H1 (cell line): ENCODE measurements around the gene SH3PXD2B. TPM values are rescaled to one million over a fixed set of nuclear protein-coding genes. Genes with fewer than 3 reads are reported as not detected.

Source experiments
- CTCF ChIA-PET: fragments of 300-600 bp; sonication (Branson Sonifier 250); formaldehyde crosslinking; loops from one replicate; lab custom pipeline; 2021; ENCODE audit not compliant: partially characterized antibody; lab: Charles Lee
- POLR2A ChIA-PET: fragments of 300-600 bp; sonication (Branson Sonifier 250); formaldehyde crosslinking; loops from one replicate; lab custom pipeline; 2021; ENCODE audit warnings: inconsistent platforms; ENCODE audit not compliant: partially characterized antibody; lab: Charles Lee
- DNase-seq, 2 experiments: peaks; one replicate each; pipeline versions ENCODE4 v3.0.0 to v3.0.0-alpha.2; 2010 to 2022; ENCODE audit warnings: low spot score in 2 of 2, low read depth in 1 of 2, mixed read lengths in 1 of 2
- FAIRE-seq: peaks from 2 replicates; lab custom pipeline; 2011; peaks lifted over from hg19 to GRCh38; lab: Jason Lieb, UNC
- H2AFZ ChIP-seq: 2 replicates; pipeline ENCODE4 v1.8.1; 2012; ENCODE audit warnings: low read length, inconsistent platforms
- H2AK5ac ChIP-seq: 2 replicates; pipeline ENCODE4 v1.6.1; 2013; ENCODE audit warnings: low read depth, low read length
- H2BK120ac ChIP-seq: replicated peaks from 2 replicates; pipeline ENCODE3; 2013; ENCODE audit warnings: low read depth, low read length, inconsistent platforms
- H2BK12ac ChIP-seq: 2 replicates; pipeline ENCODE4 v1.6.1; 2013; ENCODE audit warnings: low read depth, low read length
- H2BK15ac ChIP-seq: 2 replicates; pipeline ENCODE4 v1.6.1; 2013; ENCODE audit warnings: low read length
- H2BK20ac ChIP-seq: 2 replicates; pipeline ENCODE4 v1.6.1; 2013; ENCODE audit warnings: low read length
- H2BK5ac ChIP-seq: 2 replicates; pipeline ENCODE4 v1.6.1; 2013; ENCODE audit warnings: low read depth, low read length
- H3K14ac ChIP-seq: 2 replicates; pipeline ENCODE4 v1.6.1; 2013; ENCODE audit warnings: inconsistent platforms; ENCODE audit not compliant: insufficient read length
- H3K18ac ChIP-seq: 2 replicates; pipeline ENCODE4 v1.6.1; 2013; ENCODE audit warnings: low read length; ENCODE audit errors: extremely low read depth
- H3K23ac ChIP-seq: 2 replicates; pipeline ENCODE4 v1.6.1; 2013; ENCODE audit warnings: inconsistent platforms; ENCODE audit not compliant: insufficient read length
- H3K23me2 ChIP-seq: 2 replicates; pipeline ENCODE4 v1.6.1; 2013; ENCODE audit warnings: low read depth, low read length
- H3K27ac ChIP-seq: 2 replicates; pipeline ENCODE4 v1.6.1; 2011; ENCODE audit warnings: low read depth, low read length, inconsistent platforms
- H3K27me3 ChIP-seq, 4 experiments: replicated peaks in 1 of 4; 1 replicate in 1 of 4; 2 replicates in 3 of 4; pipeline versions ENCODE4 v1.6.1 to v1.8.1; 2011 to 2013; ENCODE audit warnings: low read length in 3 of 4, mild to moderate bottlenecking in 3 of 4, inconsistent platforms in 2 of 4, mixed read lengths in 2 of 4, moderate library complexity in 1 of 4; ENCODE audit not compliant: control insufficient read depth in 3 of 4, insufficient read depth in 3 of 4; ENCODE audit errors: extremely low read depth in 1 of 4
- H3K36me3 ChIP-seq, 4 experiments: 2 replicates each; pipeline versions ENCODE4 v1.6.1 to v1.8.1; 2011 to 2013; ENCODE audit warnings: mild to moderate bottlenecking in 4 of 4, low read length in 3 of 4, moderate library complexity in 2 of 4, control low read depth in 1 of 4, inconsistent platforms in 1 of 4; ENCODE audit not compliant: insufficient read depth in 4 of 4, control insufficient read depth in 2 of 4
- H3K4ac ChIP-seq: replicated peaks from 2 replicates; pipeline ENCODE3; 2013; ENCODE audit warnings: low read length, low read depth, mixed read lengths, inconsistent platforms; ENCODE audit not compliant: insufficient read length
- H3K4me1 ChIP-seq, 4 experiments: replicated peaks in 1 of 4; 1 replicate in 1 of 4; 2 replicates in 3 of 4; pipeline versions ENCODE4 v1.6.1 to v1.8.1; 2011 to 2013; ENCODE audit warnings: low read length in 3 of 4, inconsistent platforms in 2 of 4, mixed read lengths in 1 of 4; ENCODE audit not compliant: insufficient read depth in 4 of 4, control insufficient read depth in 3 of 4
- H3K4me2 ChIP-seq, 2 experiments: 2 replicates each; pipeline versions ENCODE4 v1.6.1 to v1.8.1; 2011 to 2013; ENCODE audit warnings: low read depth in 2 of 2, low read length in 2 of 2, control low read depth in 1 of 2, inconsistent platforms in 1 of 2, mild to moderate bottlenecking in 1 of 2; ENCODE audit not compliant: insufficient read depth in 1 of 2
- H3K4me3 ChIP-seq, 4 experiments: fragments of 200-600, 300-600 bp in 1 of 4; sonication (generic), shearing (Covaris generic), sonication (Bioruptor Twin) in 1 of 4; 2 replicates each; pipeline versions ENCODE4 v1.5.1 to v1.8.1; 2011 to 2016; ENCODE audit warnings: low read length in 4 of 4, low read depth in 3 of 4, control low read depth in 2 of 4, inconsistent platforms in 2 of 4, mild to moderate bottlenecking in 2 of 4, mixed read lengths in 1 of 4, moderate library complexity in 1 of 4; ENCODE audit not compliant: insufficient read depth in 2 of 4; ENCODE audit errors: extremely low read depth in 1 of 4
- H3K56ac ChIP-seq: replicated peaks from 2 replicates; pipeline ENCODE3; 2013; ENCODE audit warnings: low read depth, mild to moderate bottlenecking, mixed read lengths, low read length, inconsistent platforms; ENCODE audit not compliant: insufficient read length
- H3K79me1 ChIP-seq: 2 replicates; pipeline ENCODE4 v1.6.1; 2013; ENCODE audit warnings: low read depth, low read length, control low read depth
- H3K79me2 ChIP-seq, 2 experiments: 2 replicates each; pipeline versions ENCODE4 v1.6.1 to v1.8.1; 2012 to 2013; ENCODE audit warnings: low read length in 2 of 2, mild to moderate bottlenecking in 2 of 2, inconsistent platforms in 1 of 2; ENCODE audit not compliant: insufficient read depth in 2 of 2, control insufficient read depth in 1 of 2
- H3K9ac ChIP-seq, 4 experiments: replicated peaks in 1 of 4; 1 replicate in 1 of 4; 2 replicates in 3 of 4; pipeline versions ENCODE4 v1.6.1 to v1.8.1; 2011 to 2013; ENCODE audit warnings: low read depth in 3 of 4, low read length in 3 of 4, control low read depth in 2 of 4, mild to moderate bottlenecking in 2 of 4, moderate library complexity in 2 of 4, inconsistent platforms in 1 of 4; ENCODE audit errors: extremely low read depth in 1 of 4
- H3K9me3 ChIP-seq, 2 experiments: 2 replicates each; pipeline versions ENCODE4 v1.6.1 to v1.8.1; 2012 to 2013; ENCODE audit warnings: mild to moderate bottlenecking in 2 of 2, moderate library complexity in 2 of 2, control low read depth in 1 of 2, inconsistent platforms in 1 of 2, low read depth in 1 of 2, low read length in 1 of 2, mixed read lengths in 1 of 2; ENCODE audit not compliant: insufficient read depth in 2 of 2
- H4K20me1 ChIP-seq, 2 experiments: replicated peaks in 1 of 2; 2 replicates each; pipeline versions ENCODE3 to v1.8.1; 2011 to 2013; ENCODE audit warnings: inconsistent platforms in 2 of 2, low read length in 2 of 2, mild to moderate bottlenecking in 1 of 2; ENCODE audit not compliant: insufficient read depth in 2 of 2, control insufficient read depth in 1 of 2
- H4K5ac ChIP-seq: 2 replicates; pipeline ENCODE4 v1.6.1; 2013; ENCODE audit warnings: low read length, low read depth, mixed read lengths, inconsistent platforms; ENCODE audit not compliant: insufficient read length
- H4K8ac ChIP-seq: 2 replicates; pipeline ENCODE4 v1.8.0; 2013; ENCODE audit warnings: mild to moderate bottlenecking, moderate library complexity, low read length, inconsistent platforms; ENCODE audit not compliant: insufficient read depth; ENCODE audit errors: extremely low read depth
- H4K91ac ChIP-seq: replicated peaks from 2 replicates; pipeline ENCODE3; 2013; ENCODE audit warnings: low read length, mixed read lengths, inconsistent platforms; ENCODE audit not compliant: insufficient read length
- BACH1 ChIP-seq: IDR thresholded peaks from 2 replicates; pipeline ENCODE4 v1.6.1; 2012; ENCODE audit warnings: low read length, improper control_type of control experiment
- KDM1A ChIP-seq: fragments of 200-600, 300-600 bp; sonication (generic); IDR thresholded peaks from 2 replicates; pipeline ENCODE4 v1.7.1; 2016; ENCODE audit warnings: mild to moderate bottlenecking, low read length, borderline replicate concordance
- WGBS, 2 experiments: shearing (Covaris generic) in 1 of 2; methylation state at CpG; one replicate each; pipeline versions ENCODE4 v1.1.6 to v1.1.7; 2013 to 2015; ENCODE audit warnings: low lambda C conversion rate in 2 of 2, mixed read lengths in 2 of 2, inconsistent platforms in 1 of 2, low coverage in 1 of 2, missing lambda C conversion rate in 1 of 2; ENCODE audit not compliant: insufficient replicate concordance in 2 of 2, insufficient coverage in 1 of 2, insufficient read length in 1 of 2; ENCODE audit errors: extremely low coverage in 1 of 2, missing lambda C conversion rate in 1 of 2; 5-methylcytosine and 5-hydroxymethylcytosine counted together
- polyA plus RNA-seq, 7 experiments: library from polyadenylated mRNA; depleted of rRNA in 3 of 7; stranded (reverse) in 5 of 7; unstranded in 2 of 7; fragments of >200 nt in 5 of 7; fragments of 200-250 nt in 2 of 7; gene quantifications; 1 replicate in 5 of 7; 2 replicates in 1 of 7; 4 replicates in 1 of 7; pipeline versions ENCODE4 v1.2.1 to v1.2.3, GENCODE V29; 2011 to 2013; ENCODE audit warnings: missing spikeins in 2 of 7, mixed read lengths in 2 of 7
- total RNA-seq: library from RNA; stranded (reverse); fragmentation: NEBNext Ultra II Directional; extraction: Animal tissue kit (Norgen Biotek cat#: 25700); gene quantifications from 2 replicates; pipeline ENCODE4 v1.2.1, GENCODE V29; 2021

Gene SH3PXD2B
- total and polyA plus RNA-seq, 2 of the 8 experiments (the other 6 are each of a cell fraction or from before 2014, with no cell fraction given): 32.9 to 72.9 TPM

DNA sequence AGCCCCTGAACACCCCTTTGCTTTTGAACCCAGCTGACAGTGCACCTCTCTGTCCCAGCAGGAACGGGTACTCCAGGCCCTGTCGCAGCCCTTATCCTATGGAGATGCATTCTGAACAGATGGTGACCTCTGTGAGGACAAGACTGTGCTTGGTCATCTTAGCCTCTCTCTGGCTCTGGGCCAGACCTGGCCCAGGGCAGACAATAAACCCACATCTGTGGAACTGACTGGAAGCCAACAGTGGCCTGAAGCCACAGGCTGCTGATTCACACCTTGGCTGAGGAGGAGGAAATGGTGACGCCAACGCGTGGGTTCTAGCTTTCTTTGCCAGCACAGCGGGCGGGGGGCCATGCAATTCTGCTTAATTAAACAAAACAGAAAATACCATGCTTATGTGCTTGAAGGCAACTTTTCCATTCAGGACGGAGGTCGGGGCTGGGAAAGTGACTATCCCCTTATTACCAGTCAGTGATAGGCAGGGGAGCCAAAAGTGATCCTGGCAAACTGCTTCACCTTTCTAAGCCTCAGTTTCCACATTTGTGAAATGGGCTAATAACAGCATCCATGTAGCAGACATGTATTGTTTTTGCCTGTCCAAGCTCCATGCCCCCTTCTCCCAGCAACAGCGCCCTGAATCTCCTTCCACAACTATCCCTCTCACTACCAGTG lies 10.8 kb downstream of the SH3PXD2B start:
- Histone ChIP-seq H4K5ac (no peak overlapping the region), H3K79me1 (peaks cover 30% of the 10 kb centered on the region), H4K20me1 (peaks cover 33 to 61% of the 10 kb centered on the region in 2 experiments), H2AFZ (no peak overlapping the region), H3K36me3 (no peaks in the 10 kb centered on the region; a peak in 1 of 8 replicates), H3K4ac (no peak overlapping the region), H3K56ac (no peak overlapping the region), H3K23me2 (no peaks in the 10 kb centered on the region), H3K18ac (no peak overlapping the region), H3K4me2 (no peak overlapping the region), H3K27ac (no peak overlapping the region), H3K9ac (no peak overlapping the region), H2BK20ac (no peak overlapping the region), H2BK120ac (no peak overlapping the region), H3K4me3 (no peak overlapping the region), H3K9me3 (no peaks in the 10 kb centered on the region), H3K23ac (no peak overlapping the region), H2BK12ac (no peak overlapping the region), H3K27me3 (no peaks in the 10 kb centered on the region), H2AK5ac (no peak overlapping the region), H4K8ac (no peak overlapping the region), H2BK5ac (no peak overlapping the region), H3K14ac (no peak overlapping the region), H3K79me2 (peaks cover 4 to 93% of the 10 kb centered on the region in 2 experiments), H2BK15ac (no peak overlapping the region), H4K91ac (no peak overlapping the region), H3K4me1 (peaks cover 3 to 7% (median 5%) of the 10 kb centered on the region in 4 experiments; a peak in 6 of 7 replicates)
- 95% methylated on average over 10 of the region's 10 CpGs; no CpG with 5 or more reads in 1 of the 2 experiments for WGBS, 2 experiments
- CTCF ChIA-PET: interaction anchor here (0.6 to 1.0 kb wide), 2 partner anchors 203 to 616 kb away, joined by 3 read pairs; no protein-coding TSS in a partner anchor
- FAIRE-seq: no peak
- no peak for DNase-seq
- POLR2A ChIA-PET: no interaction called here
- TF ChIP-seq BACH1 (no peak), KDM1A (peak; percentile 45; the same call in 1 of the 2 replicates)
